Measurements from ENCODE around the gene NFATC1. TPM values are rescaled to one million over a fixed set of nuclear protein-coding genes. Genes with fewer than 3 reads are reported as not detected.

Gene NFATC1
- total RNA-seq, 1 donor from 2014 or later = 17.0 TPM

DNA sequence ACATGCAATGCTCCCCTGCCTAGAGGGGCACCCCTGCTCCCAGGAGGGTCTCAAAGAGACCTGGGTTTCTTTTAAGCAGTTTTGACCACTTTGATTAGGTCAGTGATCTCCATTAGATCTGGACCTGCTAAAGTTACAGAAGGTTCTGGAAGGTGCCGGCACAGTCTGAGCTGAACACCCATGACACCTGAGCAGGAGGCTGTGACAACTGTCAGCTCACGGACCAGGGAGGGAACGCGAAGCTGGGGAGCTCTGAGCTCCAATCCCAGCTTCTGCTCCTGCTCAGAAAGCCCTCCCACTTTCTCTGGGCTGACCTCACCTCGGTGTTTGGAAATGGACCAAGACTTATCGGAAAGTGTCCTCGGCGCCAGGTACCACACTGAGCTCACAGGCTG is 113.8 kb downstream of the NFATC1 start:
- DNase-seq = no peak

DNA sequence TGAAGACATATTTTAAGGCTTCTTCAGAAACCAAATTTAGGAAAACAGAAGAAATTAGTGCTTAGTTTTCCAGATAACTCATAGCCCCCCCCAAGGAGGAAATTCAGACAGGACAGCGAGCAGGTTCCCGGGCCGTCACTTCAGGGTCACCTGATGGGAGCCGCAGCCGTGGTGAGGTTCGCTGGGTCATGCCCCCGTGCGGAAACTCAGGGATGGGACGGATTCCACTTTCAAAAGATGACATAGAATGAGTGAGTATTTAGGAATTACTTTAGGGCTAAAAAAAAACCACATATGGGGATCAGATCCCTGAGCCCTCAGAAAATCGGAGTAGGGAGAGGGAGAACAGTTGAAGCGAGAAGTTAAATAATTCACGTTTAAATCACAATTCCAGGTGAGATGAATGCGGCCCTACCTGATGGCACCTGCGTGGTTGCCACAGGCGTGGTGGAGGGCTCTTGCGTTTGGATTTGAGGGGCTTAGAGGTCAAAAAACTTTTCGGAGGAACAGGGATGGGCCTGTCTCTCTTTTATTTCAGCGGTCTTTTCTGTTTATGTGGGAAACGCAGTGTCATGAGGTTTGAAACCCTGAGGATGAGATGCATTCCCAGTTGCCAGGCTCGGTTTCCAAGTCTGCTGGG is 114.4 kb downstream of the NFATC1 start:
- DNase-seq = no peak

DNA sequence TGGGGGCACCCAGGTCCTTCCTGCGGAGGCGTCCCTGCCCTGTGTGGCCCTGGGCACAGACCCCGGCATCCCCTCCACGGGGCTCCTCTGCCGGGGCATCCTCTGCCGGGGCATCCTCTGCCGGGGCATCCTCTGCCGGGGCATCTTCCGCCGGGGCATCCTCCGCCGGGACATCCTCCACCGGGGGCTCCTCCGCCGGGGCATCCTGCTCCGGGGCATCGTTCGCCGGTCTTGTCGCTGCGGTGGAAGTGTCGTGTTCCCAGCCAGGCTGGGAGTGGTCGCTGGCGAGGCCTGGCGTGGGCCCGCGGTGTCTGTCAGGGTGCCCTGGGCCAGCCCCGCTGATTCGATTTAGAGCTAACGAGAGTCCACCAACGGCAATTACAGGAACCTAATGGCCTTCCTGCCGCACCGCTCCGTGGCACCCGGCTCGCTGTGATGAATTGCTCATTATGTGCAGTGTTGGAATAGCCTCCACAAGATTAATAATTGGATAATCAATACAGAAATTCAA is 115.1 kb downstream of the NFATC1 start:
- DNase-seq = no peak

DNA sequence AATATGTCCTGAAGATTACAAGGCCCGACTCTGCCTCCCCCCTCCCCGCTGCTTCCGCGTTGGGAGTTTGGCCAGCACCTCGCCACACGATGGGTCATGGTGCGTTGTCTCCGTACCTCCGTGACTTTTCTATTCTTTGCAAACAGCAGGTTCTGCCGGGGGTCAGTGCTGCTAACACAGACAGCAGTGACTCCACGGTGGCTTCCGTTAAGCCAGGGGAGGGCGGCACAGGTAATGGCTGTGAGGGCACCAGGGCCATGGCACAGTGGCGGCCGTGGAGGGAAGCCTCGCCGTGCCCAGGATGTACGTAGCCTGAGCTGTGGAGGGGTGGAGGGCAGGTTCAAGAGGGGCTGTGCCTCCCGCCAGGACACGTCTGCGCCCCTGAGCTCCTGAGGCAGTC is 115.5 kb downstream of the NFATC1 start:
- DNase-seq = no peak

DNA sequence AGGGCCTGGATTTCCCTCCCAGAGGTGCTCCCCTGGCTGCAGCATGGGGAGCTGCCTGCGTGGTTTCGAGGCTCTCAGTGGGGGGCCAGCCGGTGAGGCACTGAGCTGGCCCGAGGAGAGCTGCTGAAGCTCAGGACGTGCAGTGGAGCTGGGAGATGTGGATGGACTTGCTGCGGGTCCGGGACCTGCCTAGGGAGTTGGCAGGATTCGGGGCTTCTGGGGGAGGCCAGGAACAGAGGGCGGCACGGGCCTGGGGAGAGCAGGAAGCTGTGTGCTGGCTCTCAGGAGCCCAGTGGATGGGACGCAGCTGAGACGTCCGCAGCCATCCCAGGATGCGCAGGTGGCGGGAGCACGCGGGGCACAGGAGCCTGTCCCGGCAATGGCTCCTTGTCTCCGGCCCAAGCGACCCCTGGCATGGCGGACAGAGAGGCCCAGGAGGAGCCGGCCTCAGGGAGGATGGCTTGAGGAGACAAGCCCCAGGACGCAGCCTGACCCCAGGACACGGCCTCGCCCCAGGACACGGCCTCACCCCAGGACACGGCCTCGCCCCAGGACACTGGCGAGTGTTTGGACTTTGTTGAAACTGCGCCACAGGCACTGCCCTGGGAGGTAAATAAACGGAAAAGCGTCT is 116.1 kb downstream of the NFATC1 start:
- DNase-seq = no peak

DNA sequence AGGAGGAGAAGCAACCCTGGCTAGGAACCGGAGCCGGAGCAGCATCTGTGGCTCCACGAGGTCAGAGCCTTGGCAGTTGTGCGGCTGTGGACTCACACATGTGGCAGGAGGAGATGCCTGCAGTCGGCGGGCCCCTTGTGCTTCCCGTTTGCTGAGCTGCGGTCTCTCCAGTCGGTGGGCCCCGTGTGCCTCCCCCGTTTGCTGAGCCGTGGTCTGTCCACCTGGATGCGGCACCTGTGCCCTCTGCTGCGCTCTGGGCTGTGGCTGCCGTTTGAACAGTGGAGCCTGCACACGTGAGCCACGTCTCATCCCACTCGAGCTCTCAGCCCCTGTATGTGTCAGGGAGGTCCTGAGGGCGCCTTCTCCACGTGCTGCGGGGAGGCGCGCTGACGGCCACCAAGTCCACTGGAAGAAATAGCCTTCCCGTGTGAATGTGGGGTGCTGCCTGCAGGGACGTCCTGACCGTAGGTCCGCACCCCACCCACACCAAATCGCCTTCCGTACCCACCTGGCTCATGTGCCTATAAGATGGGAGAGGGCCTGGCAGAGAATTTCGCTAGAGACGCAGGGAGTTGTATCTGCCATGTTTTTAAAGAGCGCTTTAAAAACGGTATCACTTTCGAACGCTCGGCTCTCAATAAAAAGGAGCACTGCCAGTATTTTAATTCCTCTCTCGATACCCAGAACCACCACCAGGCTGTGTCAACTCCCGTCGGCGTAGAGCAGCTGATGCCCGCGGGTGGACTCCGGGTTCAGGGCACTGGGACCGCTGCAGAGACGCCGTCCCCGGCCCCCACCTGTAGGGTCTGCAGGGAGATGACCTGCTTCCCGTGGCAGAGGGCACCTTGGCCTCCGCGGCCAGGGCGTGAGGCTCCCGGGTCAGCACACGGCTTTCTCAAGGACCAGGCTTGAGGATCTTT is 117.0 kb downstream of the NFATC1 start:
- no peak for DNase-seq

DNA sequence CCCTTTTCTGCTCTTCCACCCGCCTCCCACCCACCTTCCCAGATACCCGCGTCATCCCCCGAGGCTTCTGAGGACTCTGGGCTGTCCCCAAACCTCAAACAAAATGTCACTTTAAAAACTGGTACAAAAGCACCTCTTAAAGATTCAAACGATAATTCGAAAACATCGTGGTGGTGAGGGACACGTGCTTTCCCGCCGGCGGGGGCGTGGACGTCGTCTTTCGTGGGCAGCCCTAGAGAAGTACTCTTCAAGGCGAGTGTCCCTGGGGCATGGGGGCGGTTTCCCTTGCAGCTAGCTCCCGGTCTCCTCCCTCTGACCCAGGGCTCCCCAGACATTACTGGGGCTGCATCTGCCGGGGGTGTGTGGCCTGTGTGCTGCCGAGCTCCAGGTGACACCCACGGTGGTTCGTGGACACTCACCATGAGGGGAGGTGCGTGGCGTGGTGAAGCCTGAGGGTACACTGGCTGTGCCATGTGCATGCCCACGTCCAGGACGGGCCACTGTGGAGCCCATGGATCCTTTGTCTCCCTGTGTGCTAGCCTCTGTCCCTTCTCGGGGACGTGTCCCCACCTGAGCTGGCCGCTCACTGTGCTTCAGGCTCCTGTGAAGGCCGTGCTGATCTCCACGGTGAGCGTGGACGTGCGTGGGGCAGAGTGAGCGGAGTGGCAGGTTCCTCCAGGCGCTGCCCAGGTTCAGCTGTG is 117.8 kb downstream of the NFATC1 start:
- DNase-seq = no peak

DNA sequence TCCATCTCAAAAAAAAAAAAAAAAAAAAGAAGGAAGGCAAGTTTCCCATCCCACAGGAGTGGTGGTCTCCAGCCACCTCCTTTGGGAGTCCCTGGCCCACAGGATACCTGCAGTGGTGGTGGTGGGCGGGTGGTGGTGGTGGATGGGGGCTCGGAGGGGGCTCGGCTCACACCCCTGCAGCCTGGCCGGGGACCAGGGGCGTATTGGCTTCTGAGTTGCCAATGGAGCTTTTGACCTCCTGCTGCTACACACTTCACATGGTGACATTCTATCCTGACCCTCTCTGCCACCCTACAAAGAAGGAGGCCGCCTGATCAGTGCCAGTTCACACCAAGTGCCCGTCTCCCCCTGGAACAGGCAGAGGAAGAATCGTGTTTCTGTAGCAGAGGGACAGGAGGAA is 119.6 kb downstream of the NFATC1 start:
- DNase-seq = no peak

DNA sequence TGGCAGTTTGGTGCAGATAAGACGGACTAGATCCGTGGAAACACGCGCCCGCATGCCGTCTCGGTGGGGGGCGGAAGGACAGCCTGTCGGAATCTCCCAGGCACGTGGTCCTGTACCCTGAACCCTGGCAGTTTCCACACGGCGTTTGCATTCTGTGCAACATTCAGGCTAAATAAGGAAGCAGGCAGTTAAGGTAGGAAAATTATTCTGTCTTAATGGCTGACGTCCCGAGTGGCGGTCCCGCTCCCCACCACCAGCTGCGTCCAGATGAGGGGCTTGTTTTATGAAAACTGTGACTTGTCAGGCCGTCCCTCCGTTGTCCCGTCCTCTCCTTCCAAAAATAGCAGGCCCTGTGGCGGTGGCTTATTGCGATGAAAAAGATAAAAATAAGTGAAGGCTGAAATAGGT is 120.2 kb downstream of the NFATC1 start:
- no peak for DNase-seq

DNA sequence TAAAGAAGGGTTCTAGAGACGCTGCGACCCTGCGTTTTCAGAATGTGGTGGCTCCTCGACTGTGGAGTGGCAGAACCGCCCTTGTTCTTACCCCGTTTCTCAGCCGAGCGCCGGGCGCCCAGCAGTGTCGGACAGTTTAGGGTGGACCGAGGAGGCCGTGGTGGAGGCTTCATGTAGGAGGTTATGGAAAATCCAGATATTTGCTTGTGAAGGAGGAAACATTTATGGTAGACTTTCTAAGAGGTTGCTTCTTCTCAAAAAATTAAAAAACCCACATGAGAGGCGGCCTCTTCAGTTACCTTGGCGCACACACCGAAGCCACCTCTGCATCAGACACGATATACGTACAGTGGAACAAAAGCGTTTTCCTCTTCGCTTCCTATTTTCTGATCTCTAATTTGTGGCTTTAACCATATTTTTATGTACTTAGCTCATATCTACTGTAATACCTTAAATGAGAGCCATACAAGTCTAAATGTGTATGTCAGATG is 120.8 kb downstream of the NFATC1 start:
- no peak for DNase-seq

DNA sequence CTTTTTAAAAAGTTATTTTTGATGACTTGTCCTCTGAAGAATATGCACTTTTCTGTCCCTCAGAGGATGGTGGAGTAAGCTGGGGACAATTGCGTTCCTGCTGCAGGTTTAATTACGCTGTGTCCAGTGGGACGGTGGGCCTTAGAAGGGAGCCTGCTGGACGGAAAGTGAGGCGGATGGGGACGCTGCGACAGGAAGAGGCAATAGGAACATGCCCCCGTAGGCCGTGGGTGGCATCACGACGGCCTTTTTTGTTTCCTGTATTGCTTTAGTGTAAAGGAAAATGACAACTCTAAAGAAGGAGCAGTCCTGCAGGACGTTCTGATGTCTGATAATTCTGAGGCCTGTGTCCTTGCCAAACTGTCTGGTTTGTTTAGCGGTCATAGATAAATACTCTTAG is 121.6 kb downstream of the NFATC1 start:
- DNase-seq = no peak

DNA sequence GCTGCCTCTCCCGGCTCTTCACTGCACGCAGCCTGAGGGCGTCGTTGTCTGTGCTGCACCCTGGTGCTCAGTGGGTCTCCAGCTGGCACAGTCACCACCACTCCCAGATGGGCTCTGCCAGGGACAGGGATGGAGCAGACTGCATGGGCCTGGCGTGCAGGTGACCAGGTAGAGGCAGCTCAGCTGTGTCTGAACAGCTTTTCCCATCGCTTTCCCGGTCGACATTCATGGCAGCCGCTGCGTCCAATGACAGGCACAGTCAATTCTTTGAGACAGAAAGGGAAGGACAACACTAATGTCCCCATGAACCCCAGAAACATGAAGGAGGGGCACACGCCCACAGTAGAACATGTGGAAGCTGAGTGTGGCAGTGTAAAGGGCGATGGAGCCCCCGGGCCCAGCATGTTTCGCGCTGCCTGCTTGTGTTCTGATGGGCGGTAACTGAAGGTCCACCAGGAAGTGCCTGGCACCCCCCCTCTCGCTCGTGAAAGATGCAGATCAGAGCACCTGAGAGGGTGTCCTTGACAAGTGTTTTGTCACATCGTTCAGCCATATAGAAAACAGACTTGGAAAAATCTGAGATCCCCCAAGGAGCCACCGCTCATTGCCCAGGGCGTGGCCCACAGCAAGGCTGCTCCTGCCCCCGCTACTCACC is 122.4 kb downstream of the NFATC1 start:
- DNase-seq = no peak

DNA sequence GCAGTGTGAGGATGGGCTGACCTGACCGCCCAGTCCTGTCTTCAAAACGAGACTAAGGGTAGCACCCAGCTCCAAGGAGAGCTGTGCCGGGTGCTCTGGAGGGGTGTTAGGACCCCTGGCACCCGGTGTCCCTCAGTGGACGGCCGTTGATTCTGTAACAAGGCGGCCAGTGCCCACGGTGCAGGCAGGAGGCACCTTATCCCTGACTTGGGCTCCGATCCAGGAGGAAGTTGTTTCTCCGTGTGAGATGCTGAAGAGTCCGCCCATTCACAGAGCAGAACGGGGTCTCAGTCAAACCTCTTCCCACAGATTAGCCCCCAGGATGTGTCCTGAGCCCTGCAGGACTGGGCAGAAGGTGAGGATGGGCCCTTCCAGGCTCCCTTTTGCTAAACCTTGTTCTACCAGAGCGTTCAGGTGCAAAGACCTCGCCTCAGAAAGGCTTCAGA is 123.0 kb downstream of the NFATC1 start:
- DNase-seq = no peak

DNA sequence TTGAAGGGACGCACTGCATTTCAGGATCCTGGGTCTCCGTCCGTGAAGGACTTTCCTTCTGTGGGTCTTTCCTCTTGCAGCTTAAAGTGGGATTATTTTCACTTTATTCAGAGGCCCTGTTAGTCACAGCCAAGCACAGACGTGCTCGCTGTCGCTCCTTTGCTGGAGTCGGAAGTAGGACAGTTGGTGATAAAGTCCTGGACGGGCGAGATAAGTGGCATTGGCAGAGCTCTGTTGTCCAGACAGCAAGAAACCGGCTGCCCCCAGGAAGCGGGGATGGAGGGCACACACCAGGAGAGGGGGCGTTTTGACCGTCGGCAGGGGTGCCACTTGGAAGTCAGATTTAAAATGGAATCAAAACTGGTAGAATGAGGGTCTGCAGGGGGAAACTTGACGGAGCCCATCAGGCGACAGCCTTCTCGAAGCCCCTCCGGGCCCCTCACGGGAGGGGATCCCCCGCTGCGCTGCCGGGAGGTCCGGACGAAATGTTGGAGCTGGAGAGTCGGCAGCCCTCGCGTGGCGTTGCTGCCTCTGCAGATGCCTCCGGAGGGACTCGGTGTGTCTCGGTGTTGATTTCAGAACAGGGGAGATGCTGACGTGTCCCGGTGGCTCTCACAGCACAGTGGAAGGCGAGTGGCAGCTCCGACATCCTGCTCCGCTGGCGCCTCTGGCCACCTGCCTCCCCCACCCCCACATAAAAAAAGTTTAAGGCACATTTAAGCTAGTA is 124.2 kb downstream of the NFATC1 start:
- DNase-seq = no peak

DNA sequence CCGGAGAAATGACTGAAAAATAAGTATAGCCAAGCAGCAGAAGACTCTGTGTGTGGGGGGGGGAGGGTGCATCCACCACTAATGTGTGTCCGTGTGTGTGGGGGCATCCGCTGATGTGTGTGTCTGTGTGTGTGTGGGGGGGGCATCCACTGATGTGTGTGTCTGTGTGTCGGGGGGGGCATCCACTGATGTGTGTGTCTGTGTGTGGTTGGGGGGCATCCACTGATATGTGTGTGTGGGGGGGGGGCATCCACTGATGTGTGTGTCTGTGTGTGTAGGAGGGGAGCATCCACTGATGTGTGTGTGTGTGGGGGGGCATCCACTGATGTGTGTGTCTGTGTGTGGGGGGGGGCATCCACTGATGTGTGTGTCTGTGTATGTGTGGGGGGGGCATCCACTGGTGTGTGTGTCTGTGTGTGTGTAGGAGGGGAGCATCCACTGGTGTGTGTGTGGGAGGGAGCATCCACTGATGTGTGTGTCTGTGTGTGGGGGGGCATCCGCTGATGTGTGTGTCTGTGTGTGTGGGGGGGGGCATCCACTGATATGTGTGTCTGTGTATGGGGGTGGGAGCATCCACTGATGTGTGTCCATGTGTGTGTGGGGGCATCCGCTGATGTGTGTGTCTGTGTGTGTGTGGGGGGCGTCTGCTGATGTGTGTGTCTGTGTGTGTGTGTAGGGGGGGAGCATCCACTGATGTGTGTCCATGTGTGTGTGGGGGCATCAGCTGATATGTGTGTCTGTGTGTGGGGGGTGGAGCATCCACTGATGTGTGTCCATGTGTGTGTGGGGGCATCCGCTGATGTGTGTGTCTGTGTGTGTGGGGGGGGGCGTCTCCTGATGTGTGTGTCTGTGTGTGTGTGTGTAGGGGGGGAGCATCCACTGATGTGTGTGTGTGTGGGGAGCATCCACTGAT is 125.0 kb downstream of the NFATC1 start:
- DNase-seq = no peak

DNA sequence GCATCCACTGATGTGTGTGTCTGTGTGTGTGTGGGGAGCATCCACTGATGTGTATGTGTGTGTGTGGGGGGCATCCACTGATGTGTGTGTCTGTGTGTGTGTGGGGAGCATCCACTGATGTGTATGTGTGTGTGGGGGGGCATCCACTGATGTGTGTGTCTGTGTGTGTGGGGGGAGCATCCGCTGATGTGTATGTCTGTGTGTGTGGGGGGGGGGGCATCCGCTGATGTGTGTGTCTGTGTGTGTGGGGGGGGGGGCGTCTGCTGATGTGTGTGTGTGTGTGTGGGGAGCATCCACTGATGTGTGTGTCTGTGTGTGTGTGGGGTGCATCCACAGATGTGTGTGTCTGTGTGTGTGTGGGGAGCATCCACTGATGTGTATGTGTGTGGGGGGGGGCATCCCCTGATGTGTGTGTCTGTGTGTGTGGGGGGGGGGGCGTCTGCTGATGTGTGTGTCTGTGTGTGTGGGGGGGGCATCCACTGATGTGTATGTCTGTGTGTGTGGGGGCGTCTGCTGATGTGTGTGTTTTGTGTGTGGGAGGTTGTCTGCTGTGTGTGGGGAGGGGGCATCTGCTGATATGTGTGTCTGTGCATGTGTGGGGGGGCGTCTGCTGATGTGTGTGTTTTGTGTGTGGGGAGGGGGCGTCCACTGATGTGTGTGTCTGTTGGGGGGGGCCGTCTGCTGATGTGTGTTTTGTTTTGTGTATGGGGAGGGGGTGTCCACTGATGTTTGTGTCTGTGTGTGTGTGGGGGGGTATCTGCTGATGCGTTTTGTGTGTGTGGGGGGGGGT is 125.9 kb downstream of the NFATC1 start:
- no peak for DNase-seq

DNA sequence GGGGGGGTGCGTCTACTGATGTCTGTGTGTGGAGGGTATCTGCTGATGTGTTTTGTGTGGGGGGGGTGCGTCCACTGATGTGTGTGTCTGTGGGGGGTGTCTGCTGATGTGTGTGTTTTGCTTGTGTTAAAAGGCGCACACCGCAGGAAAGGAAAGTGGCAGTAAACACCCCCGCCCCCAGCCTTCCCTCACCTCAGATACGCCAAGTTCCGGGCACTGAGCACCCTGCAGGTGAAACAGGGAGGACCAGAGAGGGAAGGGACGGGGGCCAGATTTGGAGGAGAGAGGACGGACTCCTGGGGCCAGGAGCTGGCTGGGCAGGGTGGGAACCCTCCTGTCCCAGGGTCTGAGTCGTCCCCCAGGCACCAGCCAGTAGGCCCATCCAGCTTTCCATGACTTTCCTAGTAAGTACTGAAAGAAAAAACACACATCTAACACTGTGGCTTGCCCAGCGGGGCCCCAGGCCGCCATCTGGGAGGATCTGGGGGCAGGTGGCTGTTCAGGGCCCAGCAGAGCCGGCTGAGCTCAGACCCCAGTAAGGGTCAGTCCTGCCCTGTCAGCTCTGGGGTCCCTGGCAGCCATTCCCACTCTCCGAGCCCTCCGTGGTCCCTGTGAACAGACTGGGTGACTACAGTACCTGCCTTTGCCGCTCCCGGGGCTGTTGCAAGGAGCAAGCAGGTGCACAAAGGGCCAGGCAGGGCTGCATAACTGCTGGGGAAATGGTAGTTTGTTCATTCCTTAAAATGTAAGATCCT is 126.9 kb downstream of the NFATC1 start:
- no peak for DNase-seq

DNA sequence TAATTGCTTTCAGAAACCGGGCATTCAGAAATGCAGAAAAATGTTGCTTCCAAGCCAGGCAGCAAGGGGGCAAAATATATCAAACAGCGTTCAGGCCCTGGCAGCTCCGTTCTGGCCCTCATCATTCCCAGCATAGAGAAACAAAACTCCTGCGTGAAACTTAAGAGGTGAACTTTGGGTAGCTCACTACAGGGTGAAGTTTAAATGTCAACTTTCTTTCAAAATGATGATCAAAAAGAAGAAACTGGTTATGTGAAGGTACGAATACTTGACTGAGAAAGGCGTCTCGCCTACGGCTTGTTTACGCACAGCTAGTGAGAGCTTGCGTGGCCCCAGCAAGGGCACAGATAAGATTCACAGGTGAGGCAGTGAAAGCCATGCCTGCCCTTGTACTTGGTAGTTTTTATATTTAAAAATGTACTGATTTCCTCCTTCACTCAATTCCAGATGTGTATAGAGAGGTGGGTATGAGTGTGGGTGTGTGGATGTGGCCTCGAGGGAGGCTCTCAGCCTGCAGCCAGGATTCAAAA is 127.5 kb downstream of the NFATC1 start:
- no peak for DNase-seq

Data from dermis blood vessel endothelial cell (primary cell).